EH (cell line): ENCODE data around the gene MIDN.
A peak's percentile ranks its signal among the peaks of the same experiment; 100 is the strongest.

ENCODE experiments used
- DNase-seq: peaks from one replicate; pipeline ENCODE4 v3.0.0-alpha.2; 2015; ENCODE audit warnings: low read depth

Gene MIDN

DNA sequence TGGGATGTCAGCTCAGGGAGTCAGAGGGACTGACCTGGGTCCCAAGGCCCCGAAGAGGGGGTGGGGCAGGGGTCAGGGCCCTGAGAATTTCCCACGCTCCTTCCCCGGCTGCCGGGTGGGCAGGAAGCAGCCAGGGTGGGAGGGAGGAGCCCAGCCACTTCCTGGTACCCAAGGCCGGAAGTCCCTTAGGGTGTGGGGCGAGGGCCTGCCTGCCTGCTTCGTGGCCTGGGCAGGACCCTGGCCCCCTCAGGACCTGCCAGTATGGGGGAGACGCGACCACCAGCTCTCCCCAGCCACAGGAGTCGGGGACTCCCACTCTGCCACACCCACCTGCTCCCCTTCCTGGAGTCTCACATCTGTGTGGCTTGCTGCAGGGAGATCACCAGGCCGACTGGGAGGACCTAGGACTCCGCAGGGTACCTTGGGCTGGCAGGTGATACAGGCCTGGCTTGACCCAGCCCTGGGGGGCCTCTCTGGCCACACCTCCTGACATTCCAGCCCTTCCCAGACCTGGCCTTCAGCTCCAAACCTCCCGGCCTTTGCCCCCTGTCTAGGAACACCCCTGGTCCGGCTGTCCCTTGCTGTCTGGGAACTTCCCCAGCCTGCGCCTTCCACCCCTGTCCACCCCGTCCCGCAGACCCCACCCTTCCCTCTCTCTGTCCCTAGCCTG, 11.0 kb downstream of the MIDN start:
- peak; percentile 83 for DNase-seq

DNA sequence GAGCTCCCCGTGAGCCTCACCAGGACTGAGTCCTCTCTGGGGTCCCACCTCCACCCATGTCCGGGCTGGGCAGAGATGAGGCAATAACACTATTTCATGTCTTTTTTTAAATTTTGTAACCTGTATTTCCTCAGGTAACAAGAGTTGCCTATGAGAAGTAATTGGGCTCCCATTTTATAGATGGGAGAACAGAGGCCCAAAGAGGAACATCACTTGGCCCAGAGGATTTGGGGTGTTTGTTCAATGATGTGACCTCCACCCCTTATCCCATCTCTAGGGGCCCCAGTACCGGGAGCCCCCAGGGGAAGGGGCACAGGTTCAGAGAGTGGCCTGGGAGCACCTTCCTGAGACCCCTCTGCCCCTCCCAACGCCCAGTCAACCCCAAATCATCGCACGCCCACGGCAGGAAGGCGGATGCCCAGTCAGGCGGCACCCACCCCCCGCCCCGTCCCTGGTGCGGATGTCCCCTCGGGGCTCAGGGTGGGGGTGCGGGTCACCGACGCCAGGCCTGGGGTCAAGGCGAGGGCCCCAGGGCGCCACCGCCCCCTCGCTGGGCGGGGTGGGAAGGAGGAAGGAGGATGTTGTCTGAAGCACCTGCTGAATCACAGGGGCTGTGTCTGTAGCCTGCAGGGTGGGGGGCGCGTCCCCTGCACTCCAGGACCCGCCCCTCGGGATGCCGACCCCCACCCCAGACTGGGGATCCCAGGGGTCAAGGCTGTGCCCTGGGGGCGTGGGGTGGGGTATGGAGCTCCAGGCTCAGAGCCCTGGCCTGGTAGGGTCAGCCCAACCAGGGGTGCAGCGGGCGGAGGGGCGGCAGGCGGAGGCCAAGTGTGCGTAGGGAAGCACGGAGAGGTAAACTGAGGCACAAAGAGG, 11.7 kb downstream of the MIDN start:
- peak; percentile 44 for DNase-seq

DNA sequence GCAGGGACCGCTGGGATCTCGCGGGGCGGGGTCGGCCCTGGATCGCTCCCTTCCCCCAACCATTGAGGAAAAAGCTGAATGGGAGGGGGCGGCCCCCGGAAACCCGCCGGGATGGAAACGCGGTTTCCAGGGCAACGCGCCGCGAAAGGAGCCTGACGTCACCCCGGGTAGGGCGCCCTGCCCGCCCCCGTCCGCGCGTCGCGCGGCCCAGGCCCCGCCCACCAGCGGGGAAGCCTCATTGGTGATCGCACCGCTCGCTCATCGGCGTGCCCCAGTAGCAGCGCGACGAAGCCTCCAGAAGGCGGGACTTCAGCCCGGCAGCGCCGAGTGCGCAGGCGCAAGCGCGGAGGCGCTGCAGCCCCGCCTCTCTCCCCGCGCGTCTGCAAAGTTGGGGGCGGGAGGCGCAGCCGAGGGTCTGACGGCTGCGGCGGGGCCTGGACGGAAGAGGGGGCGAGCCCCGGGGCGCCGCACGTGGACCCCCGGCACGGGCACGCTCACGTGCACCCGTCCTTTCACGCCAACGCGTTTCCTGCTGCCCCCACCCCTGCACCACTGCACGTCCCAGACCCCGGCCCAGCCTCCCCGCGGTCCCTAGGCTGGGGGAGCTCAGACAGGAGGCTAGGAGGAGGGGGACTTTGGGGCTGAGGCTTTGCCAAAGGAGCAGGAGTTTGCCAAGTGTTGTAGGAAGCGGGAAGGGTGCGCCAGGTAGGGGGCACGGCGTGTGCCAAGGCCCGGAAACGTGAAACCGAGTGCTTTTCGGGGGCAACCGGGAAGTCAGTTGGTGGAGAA, 12.6 kb downstream of the MIDN start:
- DNase-seq = peak; percentile 95

DNA sequence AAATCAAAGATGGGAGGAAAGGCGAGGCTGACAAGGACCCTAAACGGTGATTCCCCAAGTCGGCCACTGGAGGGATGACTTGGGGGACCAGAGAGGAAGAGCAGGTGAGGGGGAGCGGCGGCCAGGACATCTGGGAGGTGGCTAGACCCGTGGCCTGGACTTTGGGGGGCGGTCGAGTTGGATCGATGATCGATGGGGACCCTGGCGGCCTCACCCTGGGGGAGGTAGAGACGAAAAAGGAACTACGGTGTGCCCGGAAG, 13.1 kb downstream of the MIDN start:
- DNase-seq = no peak

DNA sequence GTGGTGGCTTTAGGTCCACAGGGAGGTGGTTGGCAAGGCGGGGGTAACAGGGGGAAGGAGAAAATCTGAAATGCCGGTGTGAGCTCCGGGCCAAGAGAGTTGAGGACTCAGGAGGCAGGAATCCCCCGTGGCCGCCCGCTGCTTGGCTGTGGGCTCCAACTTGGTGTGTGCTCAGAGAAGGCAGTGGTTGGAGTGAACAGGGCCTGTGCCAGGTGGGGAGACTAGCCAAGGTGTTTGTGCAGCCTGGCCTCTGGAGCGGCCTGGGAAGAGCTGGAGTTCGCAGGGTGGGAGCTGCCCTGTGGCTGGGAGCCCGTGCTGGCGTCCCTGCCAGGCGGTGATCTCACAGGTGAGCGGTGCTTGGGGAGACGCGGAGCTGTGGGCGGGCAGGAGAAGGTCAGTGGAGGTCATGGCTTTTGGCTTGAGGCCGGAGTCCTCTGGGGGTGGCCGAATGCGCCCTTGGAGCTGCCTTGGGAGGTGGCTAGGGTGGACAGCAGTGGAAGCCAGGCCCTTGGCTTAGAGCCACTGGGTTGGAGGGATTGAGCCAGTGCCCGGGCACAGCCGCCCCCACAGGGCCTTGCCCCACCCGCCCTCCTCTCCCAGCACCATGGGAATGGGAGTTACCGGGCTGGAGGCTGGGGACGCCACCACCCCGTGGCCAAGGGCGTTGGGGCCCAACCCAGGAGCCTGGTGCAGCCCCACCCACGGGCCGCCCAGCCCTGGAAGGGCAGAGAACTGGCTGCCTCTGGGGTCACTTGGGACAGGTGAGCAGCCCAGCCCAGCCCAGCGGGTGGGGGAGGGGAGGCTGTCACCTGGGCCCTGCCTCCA, 13.6 kb downstream of the MIDN start:
- peak; percentile 53 for DNase-seq

DNA sequence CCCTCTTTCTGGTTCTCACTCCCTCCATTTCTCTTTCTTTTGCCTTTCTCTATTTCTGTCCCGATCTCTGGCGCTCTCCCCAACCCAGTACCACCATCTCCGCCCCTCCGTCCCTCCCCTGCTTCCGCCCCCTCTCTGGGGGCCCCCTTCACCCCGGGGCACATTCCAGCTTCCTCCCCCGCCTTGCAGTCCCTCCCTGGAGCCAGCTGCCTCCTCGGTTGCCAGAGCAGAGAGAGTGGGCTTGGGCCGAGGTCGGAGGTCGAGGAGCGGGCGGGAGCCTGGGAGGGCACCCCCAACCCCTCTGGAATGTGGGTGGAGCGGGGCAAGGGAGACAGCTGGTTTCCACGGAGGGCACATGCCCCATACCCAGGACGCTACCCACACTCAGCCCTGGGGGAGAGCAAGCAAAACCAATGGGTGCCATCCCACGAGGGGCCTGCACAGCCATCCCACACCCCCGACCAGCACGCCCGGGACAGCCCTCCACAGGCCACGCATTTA, 14.3 kb downstream of the MIDN start:
- peak; percentile 63 for DNase-seq

GRCh38 chr19:1263188-1263587, 14.8 kb downstream of the MIDN start:
- DNase-seq = no peak

- peak; percentile 95 for DNase-seq
These were observed 16.6 kb downstream of the MIDN start for GRCh38 chr19:1264801-1265614.

GRCh38 chr19:1265615-1266128, 17.3 kb downstream of the MIDN start:
- DNase-seq = peak; percentile 96

GRCh38 chr19:1266129-1266915, 17.9 kb downstream of the MIDN start:
- DNase-seq = peak; percentile 90

DNA sequence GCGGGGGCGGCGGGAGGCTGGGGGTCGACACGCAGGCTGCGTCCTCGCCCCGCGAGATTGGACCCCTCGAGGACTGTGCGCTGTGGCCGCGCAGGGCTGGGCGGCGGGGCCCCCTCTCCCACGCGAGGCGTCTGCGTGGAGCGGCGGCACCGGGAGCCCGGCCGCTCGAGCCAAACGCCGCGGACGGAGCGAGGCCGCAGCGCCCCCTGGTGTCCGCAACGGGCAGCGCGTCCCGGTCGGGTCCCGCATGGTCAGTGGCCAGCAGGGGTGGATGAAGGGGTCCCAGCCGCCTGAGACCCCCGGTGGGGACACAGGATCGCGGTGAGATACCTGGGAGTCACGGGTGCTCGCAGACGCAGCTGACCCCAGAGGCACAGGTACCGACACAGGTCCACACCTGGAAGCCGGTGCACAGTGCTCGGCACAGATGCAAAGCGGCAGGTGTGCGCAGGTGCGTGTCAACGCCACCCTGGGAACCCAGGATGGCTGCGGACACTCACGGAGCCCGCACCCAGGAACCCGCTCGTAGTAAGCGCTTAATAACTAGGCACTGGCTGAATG, 18.6 kb downstream of the MIDN start:
- DNase-seq = no peak

- DNase-seq = no peak
These were observed 19.3 kb downstream of the MIDN start for GRCh38 chr19:1267477-1268225.

DNA sequence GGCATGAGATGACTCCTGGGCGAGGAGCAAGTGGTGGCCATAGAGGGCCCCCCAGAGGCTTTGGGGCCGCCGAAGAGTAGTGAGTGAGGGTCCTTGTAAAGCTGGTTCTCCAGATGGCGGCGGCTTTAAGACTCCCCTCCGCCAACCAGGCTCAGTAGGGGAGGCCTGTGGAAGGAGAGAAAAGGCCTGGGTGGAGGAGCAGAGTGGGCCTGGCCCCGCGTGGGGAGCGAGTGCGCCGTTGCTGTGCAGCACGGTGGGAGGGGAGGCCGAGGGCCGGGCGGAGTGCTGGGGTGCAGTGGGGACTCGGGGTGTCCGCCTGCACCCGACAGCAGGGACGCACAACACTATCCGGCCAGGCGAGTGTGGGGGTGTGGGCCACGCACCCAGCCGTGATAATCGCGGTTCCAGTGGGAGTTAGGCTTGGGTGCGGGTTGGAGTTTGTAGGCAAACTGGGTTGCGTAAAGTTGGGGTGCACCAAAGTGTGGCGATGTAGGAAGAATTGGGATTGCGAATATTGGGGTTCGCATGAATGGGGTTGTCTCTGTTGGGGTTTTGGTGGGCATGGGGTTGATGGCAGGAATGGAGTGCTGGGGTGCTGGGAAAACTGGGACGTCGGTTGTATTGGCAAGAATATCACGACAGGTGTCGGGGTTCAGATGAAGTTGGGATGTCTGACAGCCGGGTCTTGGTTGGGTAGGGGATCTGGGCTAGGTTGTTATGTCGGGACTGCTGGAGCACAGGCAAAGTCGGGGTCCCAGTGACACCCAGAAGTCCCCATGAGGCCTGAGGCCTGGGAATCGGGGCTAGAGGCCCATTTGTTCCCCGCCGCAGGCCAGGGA, 20.1 kb downstream of the MIDN start:
- no peak for DNase-seq

DNA sequence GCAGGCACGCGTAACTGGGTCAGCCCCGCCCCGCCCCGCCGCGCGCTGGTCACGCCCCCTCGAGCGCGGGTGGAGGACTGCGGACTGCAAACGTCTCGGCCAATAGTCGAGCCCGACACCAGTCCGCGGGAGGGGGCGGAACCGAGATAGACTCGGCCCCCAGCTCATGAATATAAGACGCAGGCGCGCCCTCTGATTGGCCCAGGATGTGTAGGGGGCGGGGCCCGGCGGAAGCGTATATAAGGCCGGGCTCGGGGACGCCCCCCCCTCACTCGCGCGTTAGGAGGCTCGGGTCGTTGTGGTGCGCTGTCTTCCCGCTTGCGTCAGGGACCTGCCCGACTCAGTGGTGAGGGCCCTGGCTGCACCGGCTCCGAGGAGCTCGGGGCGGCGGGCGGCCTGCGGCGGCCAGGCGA, 20.7 kb downstream of the MIDN start, which contains the start of gene CIRBP:
Gene CIRBP (plus strand): TSS at position 268 of the 413 bp plus-strand sequence. CDS start 1,602 bp downstream, outside the sequence.
- DNase-seq = peak; percentile 99

GRCh38 chr19:1269478-1270212, 21.3 kb downstream of the MIDN start:
- peak; percentile 92 for DNase-seq

- DNase-seq = no peak
These were observed 21.9 kb downstream of the MIDN start for GRCh38 chr19:1270213-1270853.
